GM19372 (cell line): ENCODE data around the gene ITGAD.
"Not testable (repeated sequence)": the region's sequence is repeated elsewhere in the genome, so short reads cannot be mapped to it uniquely, and the experiment has no call there.

Source experiments
- ATAC-seq: cut with Tn5 transposase; IDR thresholded peaks from one replicate; pipeline ENCODE4 v1.9.1; 2021; ENCODE audit warnings: mild to moderate bottlenecking, low read depth, moderate library complexity; ENCODE audit not compliant: unreplicated experiment

Gene ITGAD

GRCh38 chr16:31428638-31429247 lies 35.6 kb downstream of the ITGAD start:
- no peak for ATAC-seq

DNA sequence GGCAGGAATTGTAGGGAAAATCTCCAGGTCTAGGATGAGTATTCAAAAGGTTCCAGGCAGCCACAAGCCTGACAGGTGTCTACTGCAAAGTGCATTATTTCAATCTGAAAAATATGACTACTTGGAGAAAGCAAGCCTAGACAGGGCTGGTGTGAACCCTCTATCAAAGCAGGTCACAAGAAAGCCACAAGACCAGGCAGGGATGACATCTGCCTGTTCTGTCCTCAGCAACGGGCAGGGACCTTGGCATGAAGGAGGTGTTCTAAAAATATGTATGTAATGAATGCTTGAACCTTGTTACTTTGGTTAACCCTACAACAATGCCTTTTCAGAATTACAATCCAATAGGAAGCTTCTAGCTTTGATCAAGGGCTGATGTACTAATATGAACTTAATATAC lies 36.2 kb downstream of the ITGAD start:
- no peak for ATAC-seq

DNA sequence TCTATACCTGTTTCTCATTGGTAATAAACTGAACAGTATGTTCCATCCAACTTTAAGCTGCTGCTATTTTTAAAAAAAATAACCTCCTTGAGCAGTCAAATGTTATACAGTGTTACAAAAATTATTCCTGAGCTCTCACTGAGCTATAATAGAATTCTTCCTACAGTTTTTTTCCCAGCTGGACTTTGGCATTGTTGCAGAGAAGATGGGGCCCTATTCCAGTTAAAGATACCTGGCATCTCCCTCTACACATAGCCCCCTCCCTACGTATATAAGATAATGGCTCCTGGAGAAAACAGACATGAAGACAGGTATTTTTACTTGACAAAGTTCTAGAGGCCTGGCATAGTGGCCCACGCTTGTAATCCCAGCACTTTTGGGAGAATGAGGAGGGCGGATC lies 36.7 kb downstream of the ITGAD start:
- ATAC-seq: no peak

DNA sequence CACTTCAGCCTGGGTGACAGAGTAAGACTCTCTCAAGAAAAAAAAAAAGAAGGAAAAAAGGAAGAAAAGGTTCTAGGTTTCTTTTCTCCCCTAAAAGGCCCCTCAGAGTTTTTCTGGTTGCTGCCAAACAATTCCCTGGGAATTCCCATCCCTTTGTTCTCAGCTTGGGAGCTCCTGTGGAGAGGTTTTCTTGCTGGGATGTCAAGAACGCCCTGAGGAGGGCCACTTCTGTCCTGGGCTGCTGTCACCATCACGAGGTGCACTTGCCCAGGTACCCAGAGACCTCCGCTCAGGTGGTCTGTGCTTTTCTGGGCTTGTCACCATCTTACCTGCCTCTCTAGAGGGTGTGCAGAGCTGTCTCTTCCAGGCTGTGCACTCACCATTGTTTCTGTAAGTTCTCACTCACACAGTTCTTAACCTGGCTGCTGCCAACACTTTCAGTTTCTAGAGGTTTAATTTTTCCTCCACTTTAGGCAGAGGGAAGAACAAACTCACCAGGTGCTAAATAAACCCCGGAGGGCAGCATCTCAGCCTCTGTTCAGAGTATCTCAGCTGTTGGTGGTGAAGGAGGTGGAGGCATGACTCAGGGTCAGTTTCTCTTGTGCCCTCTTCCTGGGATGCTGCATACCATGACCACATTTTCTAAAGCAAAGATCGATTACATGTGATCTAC lies 37.4 kb downstream of the ITGAD start:
- no peak for ATAC-seq

DNA sequence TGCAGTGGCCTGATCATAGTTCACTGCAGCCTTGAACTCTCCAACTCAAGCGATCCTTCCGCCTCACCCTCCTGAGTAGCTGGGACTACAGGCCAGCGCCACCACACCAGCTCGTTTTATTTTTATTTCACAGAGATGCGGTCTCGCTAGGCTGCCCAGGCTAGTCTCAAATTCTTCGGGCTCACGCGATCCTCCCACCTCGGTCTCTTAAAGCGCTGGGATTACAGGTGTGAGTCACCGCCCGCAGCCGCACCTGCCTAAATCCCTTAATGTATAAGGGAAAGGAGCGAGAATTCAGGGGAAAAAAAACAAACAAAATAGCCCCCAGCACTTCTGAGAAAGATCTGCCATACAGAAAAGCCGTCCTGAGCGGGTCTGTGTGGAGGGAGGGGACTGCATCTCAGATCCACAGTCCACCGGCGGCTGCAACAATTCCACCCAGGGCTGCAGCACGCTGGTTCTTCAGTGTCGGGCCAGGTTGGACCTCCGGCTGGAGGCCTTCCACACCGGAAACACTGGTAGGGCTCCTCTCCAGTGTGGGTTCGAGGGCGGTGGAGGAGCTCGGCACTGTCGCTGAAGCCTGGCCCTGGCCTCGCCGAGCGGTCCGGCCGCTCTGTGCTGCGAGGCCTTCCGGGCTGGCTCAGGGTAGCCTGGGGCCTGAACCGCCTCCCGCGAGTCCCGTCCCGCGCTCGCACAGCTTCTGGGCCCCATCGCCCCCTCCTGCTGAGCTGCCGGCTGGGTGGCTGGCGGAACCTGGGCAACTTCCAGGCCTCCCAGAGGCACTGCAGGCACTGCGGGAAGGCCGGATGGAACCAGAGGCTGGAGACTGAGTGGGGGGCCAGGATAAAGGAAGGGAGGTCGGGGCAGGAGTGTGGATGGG lies 42.4 kb downstream of the ITGAD start:
- ATAC-seq: no peak

- ATAC-seq: no peak
Observed at GRCh38 chr16:31436221-31437045, 43.3 kb downstream of the ITGAD start.

DNA sequence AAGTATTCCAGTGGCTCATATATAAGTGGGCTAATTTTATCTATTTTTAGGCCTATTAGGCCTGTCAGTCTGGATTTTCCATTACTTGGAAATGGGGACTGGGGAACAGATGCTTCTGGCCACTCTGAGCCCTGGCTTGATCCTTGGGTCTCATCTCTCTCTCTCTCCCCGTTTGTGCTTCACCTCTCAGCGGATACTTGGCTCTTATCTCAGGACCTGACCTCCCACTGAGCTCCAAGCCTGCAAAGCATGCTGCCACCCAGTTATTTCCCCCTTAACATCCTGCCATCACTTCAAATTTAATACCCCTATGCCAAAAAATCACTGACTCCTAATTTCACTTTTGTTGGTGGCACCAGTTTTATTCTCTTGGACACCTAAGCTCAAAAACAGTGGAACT lies 45.3 kb downstream of the ITGAD start:
- no peak for ATAC-seq

DNA sequence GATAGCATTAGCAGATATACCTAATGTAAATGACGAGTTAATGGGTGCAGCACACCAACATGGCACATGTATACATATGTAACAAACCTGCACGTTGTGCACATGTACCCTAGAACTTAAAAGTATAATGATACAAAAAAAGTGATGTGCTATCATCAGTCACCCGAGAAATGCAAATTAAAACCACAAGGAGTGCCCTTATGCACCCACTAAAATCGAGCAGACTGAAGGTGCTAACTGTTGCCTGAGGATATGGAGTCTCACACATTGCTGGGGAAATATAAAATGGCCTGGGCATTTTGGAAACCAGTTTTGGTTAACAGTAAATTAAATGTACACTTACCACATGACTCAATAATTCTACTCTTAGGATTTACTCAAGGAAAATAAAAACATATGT lies 45.9 kb downstream of the ITGAD start:
- ATAC-seq: not testable (repeated sequence)

- ATAC-seq: no peak
Observed at GRCh38 chr16:31439519-31439918, 46.4 kb downstream of the ITGAD start.

- no peak for ATAC-seq
Observed at GRCh38 chr16:31440516-31441184, 47.5 kb downstream of the ITGAD start.

GRCh38 chr16:31441956-31442355 lies 48.8 kb downstream of the ITGAD start:
- no peak for ATAC-seq

GRCh38 chr16:31445931-31446330 lies 52.8 kb downstream of the ITGAD start:
- not testable (repeated sequence) for ATAC-seq

DNA sequence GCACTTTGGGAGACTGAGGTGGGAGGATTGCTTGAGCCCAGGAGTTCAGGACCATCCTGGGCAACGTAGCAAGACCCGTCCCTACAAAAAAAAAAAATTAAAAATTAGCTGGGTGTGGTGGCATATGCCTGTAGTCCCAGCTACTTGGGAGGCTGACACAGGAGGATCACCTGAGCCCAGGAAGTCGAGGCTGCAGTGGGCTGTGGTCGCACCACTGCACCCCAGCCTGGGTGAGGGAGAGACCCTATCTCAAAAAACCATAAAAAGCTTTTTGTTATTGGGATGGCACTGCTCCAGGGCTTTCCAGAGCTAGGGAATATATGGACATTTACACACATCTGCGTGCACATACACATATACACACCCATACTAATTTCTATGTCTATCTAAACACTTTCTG lies 58.1 kb downstream of the ITGAD start:
- ATAC-seq: no peak

DNA sequence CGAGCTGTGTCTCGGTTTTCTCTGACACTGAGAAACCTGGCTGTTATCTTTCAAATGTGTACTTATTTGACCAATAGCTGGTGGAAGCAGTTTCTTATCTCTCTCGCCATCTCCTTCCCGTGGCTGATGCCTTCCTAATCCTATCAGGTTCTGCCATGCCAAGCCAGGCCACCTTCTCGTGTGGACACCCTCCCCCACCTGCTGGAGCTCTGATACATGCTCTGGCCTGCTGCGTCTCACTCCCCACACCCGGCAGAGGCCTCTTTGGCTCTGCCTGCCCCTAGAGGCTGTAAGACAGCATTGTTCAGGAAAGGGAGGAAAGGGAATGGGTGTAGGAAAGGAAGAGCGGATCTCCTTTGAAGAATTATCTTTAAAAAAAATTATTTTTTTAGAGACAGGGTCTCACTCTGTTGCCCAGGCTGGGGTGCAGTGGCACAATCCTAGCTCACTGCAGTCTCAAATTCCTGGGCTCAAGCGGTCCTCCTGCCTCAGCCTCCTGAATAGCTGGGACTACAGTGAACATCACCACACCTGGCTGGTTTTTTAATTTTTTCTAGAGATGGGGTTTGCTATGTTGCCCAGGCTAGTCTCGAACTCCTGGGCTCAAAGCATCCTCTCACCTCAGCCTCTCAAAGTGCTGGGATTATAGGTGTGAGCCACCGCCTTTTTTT lies 58.7 kb downstream of the ITGAD start:
- ATAC-seq: no peak

DNA sequence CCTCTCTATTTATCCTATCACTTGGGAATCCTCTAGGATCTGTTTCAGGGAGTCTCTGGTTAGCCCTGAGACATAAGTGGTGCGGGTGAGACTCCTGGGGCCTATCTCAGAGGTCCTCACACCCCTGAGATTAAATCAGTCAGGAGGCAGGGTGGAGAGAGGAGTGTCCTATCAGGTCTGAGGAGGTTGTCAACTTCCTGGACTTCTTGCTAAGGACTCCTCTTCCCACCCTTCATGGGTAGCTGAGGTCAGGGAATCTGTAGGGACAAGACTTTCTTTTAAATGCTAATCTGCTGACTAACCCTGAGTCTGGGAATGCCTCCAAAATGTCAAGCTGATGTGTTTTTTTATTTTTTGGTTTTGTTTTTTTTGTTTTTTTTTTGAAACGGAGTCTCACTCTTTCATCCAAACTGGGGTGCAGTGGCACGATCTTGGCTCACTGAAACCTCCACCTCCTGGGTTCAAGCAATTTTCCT lies 59.5 kb downstream of the ITGAD start:
- ATAC-seq: no peak

DNA sequence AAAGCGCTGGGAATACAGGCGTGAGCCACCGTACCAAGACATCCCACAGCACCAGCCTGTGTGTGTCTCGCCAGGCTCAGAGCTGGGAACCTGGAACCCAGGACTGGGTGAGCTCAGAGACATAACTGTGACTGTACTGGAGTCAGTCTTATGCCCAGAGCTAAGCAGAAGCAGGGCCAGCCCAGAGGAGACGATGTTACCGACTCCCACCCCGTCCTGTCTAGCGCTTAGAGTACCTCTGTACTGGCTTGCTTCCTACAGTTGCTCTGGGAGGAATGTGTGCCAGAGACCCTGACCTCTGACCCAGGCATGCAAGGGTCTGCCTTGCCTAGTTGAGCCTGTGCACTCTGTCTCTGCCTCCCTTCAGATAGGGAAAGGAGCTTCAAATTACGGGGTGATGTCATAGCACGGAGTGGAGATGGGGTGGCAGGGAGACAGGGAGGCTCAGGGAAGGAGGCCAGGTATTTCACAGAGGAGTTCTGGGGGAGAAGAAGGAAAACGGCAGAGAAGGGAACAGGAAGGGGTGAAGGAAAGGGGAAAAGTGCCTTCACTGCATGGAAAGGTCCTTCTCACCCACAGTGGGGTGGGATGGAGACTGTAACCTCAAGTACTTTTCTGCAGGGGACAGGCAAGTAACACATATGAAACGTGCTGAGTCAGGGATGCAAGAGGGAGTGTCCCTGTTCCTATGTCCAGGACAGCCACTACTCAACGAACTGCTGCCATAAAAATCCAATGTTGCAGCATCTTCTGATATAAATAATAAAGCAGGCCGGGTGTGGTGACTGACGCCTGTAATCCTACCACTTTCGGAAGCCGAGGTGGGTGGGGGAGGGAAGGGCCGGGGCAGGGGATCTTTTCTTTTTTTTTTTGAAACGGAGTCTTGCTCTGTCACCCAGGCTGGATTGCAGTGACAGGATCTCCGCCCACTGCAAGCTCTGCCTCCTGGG lies 60.4 kb downstream of the ITGAD start:
- no peak for ATAC-seq

- ATAC-seq: no peak
Observed at GRCh38 chr16:31455601-31456314, 62.6 kb downstream of the ITGAD start.

GRCh38 chr16:31456988-31457360 lies 63.8 kb downstream of the ITGAD start:
- ATAC-seq: no peak
